NT2/D1 (cell line): ENCODE measurements around the gene SLC25A23.
"Not testable (repeated sequence)": the region's sequence is repeated elsewhere in the genome, so short reads cannot be mapped to it uniquely, and the experiment has no call there.

Experiments
- DNase-seq: peaks from one replicate; pipeline ENCODE4 v3.0.0-alpha.2; 2011; ENCODE audit warnings: low read depth, low spot score
- H3K27me3 ChIP-seq: 2 replicates; pipeline ENCODE4 v1.6.0; 2011; ENCODE audit warnings: mild to moderate bottlenecking; ENCODE audit not compliant: insufficient read length, insufficient read depth
- H3K36me3 ChIP-seq: 2 replicates; pipeline ENCODE4 v1.6.1; 2011; ENCODE audit warnings: mild to moderate bottlenecking, low read length, mixed read lengths; ENCODE audit not compliant: insufficient read depth, insufficient read length
- H3K4me1 ChIP-seq: 2 replicates; pipeline ENCODE4 v1.5.1; 2011; ENCODE audit not compliant: insufficient read depth, insufficient read length
- H3K4me3 ChIP-seq: 2 replicates; pipeline ENCODE4 v1.5.1; 2011; ENCODE audit warnings: low read depth; ENCODE audit not compliant: insufficient read length
- H3K9ac ChIP-seq: 2 replicates; pipeline ENCODE4 v1.6.0; 2011; ENCODE audit warnings: low read depth; ENCODE audit not compliant: insufficient read length
- H3K9me3 ChIP-seq: 2 replicates; pipeline ENCODE4 v1.5.1; 2011; ENCODE audit warnings: mild to moderate bottlenecking, low read length; ENCODE audit not compliant: insufficient read depth
- SUZ12 ChIP-seq: IDR thresholded peaks from 2 replicates; pipeline ENCODE4 v1.6.1; 2011; ENCODE audit not compliant: insufficient read length, insufficient read depth; ENCODE audit errors: extremely low read depth
- YY1 ChIP-seq: IDR thresholded peaks from 2 replicates; pipeline ENCODE4 v1.6.1; 2011; ENCODE audit not compliant: insufficient read length, insufficient read depth
- ZNF274 ChIP-seq: IDR thresholded peaks from 2 replicates; pipeline ENCODE4 v1.6.1; 2011; ENCODE audit warnings: mild to moderate bottlenecking, low read depth, low read length

SLC25A23 gene

DNA sequence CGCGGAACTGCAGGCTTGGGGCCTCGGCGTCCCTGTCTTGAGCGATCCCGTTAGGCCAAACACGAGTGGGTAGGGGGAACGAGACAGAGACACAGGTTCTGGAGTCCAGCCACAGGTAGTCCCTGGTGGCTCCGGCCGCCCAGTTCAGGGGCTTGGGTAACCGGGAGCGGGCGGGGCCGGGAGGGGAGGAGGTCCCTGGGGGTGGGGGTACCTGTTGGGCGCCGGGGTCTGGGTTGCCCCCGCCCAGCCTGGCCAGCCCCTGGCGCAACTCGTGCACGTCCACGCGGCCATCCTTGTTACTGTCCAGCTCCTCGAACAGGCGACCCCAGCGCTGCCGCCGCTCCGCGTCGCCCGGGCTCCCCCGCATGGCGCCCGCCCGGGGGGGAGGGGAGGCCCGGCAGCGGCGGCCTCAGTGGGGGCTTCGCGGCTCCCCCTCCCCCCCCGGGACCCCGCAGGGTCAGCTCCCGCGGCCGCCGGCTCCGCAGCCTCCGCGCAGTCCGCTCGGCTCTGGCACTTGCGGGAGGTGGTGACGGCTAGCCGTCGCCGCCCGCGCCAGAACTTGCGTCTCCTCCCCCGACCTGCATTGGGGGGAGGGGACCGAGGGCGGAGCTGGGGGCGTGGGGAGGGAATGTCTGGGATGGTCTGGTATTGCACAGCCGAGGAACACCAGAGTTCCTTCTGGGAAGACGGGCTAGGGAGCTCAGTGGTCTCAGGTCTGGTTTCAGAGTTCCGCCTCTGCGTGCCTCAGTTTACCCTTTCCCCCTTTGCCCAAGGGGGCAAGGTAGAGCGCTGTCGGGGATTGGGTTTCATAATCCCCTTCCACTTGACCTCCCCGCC, at the start of gene SLC25A23:
Gene SLC25A23, minus strand, starts transcription at position 531 of the 837 bp plus-strand sequence. Its CDS starts 164 bp downstream, at position 367.
- peak within 1 kb of the TSS; percentile 66 for H3K9ac ChIP-seq
- peaks cover 24% of the 10 kb centered on the region for H3K36me3 ChIP-seq
- peak; percentile 63 for DNase-seq
- H3K9me3 ChIP-seq = peaks cover 10% of the 10 kb centered on the region
- H3K4me1 ChIP-seq = peaks cover 8% of the 10 kb centered on the region
- peak within 1 kb of the TSS; percentile 54 for H3K4me3 ChIP-seq
- peaks cover 32% of the 10 kb centered on the region for H3K27me3 ChIP-seq
- TF ChIP-seq SUZ12 (no peak), ZNF274 (no peak), YY1 (no peak)

DNA sequence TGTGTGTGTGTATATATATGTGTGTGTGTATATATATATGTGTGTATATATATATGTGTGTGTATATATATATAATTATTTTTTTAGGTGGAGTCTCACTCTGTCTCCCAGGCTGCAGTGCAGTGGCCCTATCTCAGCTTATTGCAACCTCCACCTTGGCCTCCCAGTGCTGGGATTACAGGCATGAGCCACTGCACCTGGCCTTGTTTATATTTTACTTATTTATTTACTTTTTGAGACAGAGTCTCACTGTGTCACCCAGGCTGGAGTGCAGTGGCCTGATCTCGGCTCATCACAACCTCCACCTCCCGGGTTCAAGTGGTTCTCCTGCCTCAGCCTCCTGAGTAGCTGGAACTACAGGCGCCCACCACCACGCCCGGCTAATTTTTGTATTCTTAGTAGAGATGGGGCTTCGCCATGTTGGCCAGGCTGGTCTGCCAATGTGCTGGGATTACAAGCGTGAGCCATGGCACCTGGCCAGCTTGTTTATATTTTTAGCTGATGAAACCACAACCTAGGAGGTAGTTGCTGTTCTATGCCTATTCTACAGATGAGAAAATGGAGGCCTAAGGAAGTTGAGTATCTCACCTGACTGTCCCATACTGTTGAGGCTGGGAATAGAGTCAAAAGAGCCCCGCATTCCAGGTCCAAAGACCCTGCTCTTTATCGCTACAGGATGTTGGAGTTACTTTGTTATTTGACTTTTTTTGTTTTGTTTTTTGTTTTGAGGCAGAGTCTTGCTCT, 48.6 kb upstream of the SLC25A23 start:
- not testable (repeated sequence) for H3K4me1 ChIP-seq, DNase-seq

DNA sequence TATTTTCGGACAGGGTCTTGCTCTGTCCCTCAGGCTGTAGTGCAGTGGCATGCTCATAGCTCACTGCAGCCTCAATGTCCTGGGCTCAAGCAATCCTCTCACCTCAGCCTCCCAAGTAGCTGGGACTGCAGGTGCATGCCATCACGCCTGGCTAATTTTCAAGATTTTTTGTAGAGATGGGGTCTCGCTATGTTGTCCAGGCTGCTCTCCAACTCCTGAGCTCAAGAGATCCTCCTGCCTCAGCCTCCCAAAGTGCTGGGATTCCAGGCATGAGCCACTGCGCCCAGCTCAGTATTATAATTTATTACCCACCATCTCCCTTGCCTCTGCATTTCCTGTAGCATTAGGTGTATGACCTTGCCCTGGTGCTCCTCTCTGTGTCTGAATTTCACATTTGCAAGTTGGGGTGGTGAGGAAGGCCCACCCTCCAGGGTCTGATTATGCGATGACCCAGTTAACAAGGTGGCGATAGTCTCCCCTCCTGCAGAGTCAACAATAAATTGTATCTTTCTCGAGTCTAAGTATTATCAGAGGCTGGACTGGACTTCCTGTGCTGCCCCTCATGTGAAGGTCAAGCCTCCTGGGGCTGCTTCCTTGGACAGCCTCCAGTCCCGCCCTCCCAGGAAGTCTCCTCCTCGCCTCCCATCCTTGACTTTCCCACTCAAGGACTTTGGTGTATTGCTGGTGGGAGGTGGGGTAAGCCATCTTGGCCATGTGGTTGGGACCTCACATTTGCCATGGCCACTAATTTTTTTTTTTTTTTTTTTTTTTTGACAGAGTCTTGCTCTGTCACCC, 44.0 kb upstream of the SLC25A23 start:
- TF ChIP-seq ZNF274 (no peak), YY1 (no peak), SUZ12 (no peak)
- H3K27me3 ChIP-seq = peaks cover 27% of the 10 kb centered on the region
- no peak for DNase-seq
- H3K4me3 ChIP-seq = no peak overlapping the region
- no peaks in the 10 kb centered on the region for H3K36me3 ChIP-seq
- no peak overlapping the region for H3K9ac ChIP-seq
- H3K4me1 ChIP-seq = peaks cover 4% of the 10 kb centered on the region
- H3K9me3 ChIP-seq = no peaks in the 10 kb centered on the region

More for the DNA sequence above, 48.6 kb upstream of the SLC25A23 start:
- H3K4me3 ChIP-seq, H3K27me3 ChIP-seq, H3K9me3 ChIP-seq, H3K36me3 ChIP-seq, H3K9ac ChIP-seq: not testable (repeated sequence)

DNA sequence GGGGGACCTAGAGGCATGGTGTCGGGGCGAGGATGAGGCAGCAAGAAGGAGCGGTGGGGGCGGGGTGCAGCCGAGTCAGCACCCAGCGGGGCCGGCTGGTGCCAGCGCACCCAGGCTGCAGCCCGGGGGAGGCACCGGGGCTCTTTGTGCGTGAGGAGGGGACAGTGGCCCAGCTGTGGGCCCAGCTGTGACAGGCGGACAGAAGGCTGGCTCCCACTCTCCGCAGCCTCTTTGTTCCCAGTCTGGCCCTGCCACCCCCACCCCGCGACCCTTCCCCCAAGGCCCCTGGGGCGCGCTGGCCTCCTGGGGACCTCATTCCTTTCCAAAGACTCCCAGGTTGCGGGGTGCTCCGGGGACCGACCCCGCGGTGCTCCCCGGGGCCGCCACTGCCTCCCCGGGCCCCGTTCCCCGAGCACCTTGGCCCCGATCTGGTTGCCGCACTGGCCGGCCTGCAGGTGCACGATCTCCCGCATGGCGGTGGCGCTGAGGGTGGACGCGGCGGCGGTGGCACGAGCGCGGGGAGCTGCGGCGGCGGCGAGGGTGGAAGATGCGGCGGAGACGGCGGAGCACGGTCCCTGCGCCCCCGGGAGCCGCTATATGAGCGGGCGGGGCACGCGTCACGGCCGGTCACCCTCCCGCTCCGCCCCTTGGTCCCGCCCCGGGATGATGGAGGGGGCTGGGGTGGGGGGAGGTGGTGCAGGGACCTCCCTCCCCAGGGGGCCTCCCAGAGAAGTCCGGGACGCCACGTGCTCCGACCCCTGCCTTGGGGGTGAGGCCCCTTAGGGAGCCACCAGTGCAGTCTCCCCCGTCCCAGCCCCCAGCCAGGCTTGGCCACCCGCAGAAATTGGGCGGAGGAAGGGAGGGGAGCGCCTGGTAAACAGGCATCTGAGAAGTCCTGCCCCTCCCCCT, 42.4 kb upstream of the SLC25A23 start, which contains the start of gene TUBB4A:
Gene TUBB4A, minus strand, starts transcription at position 570 of the 909 bp plus-strand sequence. Its CDS starts 97 bp downstream, at position 473.
- no peaks in the 10 kb centered on the region for H3K9me3 ChIP-seq
- H3K36me3 ChIP-seq = no peaks in the 10 kb centered on the region
- TF ChIP-seq YY1 = no peak
- no peak for TF ChIP-seq ZNF274
- peaks cover 27% of the 10 kb centered on the region for H3K27me3 ChIP-seq
- H3K4me1 ChIP-seq = peaks cover 4% of the 10 kb centered on the region
- peak within 1 kb of the TSS; percentile 57 for H3K4me3 ChIP-seq
- no peak for DNase-seq
- peak within 1 kb of the TSS; percentile 66 for H3K9ac ChIP-seq

DNA sequence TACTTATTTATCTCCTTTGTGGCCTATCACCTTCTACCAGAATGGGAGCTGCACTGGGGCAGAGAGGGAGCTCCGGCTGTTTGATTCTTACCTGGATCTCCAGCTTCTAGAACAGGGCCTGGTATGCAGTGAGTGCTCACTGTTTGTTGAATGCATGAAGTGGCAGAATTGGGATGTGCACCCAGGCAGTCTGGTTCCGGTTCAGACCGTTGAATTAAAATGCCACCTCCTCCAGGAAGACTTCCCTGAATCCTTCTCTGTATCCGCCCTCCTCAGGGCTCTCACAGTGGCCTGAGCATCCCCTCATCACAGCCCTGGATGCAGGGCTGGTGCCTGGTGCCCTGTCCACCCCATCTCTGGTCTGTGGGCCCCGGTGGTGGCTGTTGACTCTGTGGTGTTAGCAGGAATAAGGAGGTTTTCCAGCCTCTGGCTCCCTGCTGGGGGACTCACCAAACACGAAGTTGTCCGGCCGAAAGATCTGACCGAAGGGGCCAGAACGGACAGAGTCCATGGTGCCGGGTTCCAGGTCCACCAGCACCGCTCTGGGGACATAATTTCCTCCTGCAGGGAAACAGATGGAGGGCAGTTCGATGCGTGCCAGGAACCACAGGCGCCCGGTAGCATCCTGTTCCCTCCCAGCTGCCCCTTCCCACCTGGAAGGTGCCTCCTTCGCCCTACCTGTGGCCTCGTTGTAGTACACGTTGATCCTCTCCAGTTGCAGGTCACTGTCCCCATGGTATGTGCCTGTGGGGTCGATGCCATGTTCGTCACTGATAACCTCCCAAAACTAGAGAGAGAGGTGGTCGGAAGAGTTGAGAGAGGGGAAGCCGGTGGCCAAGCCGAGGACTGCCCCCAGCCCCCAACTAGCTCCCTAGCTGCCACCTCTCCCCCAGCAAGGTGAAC, 41.5 kb upstream of the SLC25A23 start:
- Histone ChIP-seq H3K9ac (peak overlapping the region; percentile 66), H3K4me3 (peak overlapping the region; percentile 57), H3K4me1 (peaks cover 4% of the 10 kb centered on the region), H3K9me3 (no peaks in the 10 kb centered on the region), H3K27me3 (peaks cover 27% of the 10 kb centered on the region), H3K36me3 (no peaks in the 10 kb centered on the region)
- TF ChIP-seq YY1 (no peak), SUZ12 (no peak), ZNF274 (no peak)
- DNase-seq = no peak
